Stomach smooth muscle (tissue), 2 donors: ENCODE results near the gene HOXC13.

ENCODE experiments used
- H3K27ac ChIP-seq: one replicate; pipeline ENCODE4 v1.7.0; 2013; ENCODE audit warnings: mild to moderate bottlenecking, low read length, inconsistent platforms
- H3K27me3 ChIP-seq, 2 donors: one replicate each; pipeline ENCODE4 v1.7.0; 2013; ENCODE audit warnings: low read length in 2 of 2; ENCODE audit not compliant: insufficient read depth in 2 of 2, control insufficient read depth in 1 of 2
- H3K36me3 ChIP-seq, 2 donors: one replicate each; pipeline ENCODE4 v1.7.0; 2013; ENCODE audit warnings: low read length in 2 of 2; ENCODE audit not compliant: control insufficient read depth in 2 of 2, insufficient read depth in 2 of 2
- H3K4me1 ChIP-seq: one replicate; pipeline ENCODE4 v1.7.0; 2013; ENCODE audit warnings: low read length; ENCODE audit not compliant: control insufficient read depth, insufficient read depth
- H3K4me3 ChIP-seq, 2 donors: one replicate each; pipeline ENCODE4 v1.7.0; 2013; ENCODE audit warnings: low read length in 2 of 2
- H3K9ac ChIP-seq, 2 donors: one replicate each; pipeline ENCODE4 v1.7.0; 2013; ENCODE audit warnings: low read length in 2 of 2, mild to moderate bottlenecking in 1 of 2
- H3K9me3 ChIP-seq, 2 donors: one replicate each; pipeline ENCODE4 v1.7.0; 2013; ENCODE audit warnings: low read length in 2 of 2; ENCODE audit not compliant: control insufficient read depth in 2 of 2
- donor health status: healthy.
- donor health status: Pancreatic carcinoma.

The HOXC13 gene, protein sequence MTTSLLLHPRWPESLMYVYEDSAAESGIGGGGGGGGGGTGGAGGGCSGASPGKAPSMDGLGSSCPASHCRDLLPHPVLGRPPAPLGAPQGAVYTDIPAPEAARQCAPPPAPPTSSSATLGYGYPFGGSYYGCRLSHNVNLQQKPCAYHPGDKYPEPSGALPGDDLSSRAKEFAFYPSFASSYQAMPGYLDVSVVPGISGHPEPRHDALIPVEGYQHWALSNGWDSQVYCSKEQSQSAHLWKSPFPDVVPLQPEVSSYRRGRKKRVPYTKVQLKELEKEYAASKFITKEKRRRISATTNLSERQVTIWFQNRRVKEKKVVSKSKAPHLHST

DNA sequence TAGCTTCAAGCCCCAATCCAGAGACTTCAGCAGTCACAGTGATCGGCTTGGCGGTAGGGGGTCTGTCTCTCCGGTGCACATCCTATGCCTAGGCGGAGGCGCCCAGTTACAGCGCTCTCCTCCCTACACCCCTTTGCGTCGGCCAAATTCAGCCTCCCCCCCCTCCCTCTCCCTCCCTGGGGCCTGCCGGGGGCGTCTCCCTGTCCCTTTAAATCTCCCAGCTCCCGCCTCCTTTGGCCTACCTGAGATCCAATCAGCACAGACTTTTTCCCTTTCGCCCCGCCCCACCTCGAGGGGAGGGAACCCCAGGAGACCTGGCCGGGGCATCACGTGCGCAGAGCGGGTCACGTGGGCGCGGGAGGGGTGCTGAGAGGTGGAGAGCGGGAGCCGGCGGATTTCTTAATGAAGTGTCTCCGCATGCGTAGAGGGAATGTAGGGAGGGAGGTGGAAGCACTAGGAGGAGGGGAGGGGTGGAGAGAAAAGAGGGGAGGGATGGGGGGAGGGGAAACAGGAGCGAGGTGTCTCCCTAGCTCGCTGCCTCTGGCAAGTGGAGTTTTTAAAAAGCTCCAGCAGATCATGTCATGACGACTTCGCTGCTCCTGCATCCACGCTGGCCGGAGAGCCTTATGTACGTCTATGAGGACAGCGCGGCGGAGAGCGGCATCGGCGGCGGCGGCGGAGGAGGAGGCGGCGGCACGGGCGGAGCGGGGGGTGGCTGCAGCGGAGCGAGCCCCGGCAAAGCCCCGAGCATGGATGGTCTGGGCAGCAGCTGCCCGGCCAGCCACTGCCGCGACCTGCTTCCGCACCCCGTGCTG lies at the start of gene HOXC13:
Gene HOXC13 (plus strand): TSS at position 506 of the 815 bp plus-strand sequence. CDS start 76 bp downstream, at position 582.
- H3K4me1 ChIP-seq, result peaks cover 6% of the 10 kb centered on the region
- no peaks in the 10 kb centered on the region for H3K9me3 ChIP-seq
- H3K9ac ChIP-seq, result no peak within 1 kb of the TSS
- H3K4me3 ChIP-seq, result peak within 1 kb of the TSS in 1 of 2 donors; percentile 8
- H3K36me3 ChIP-seq, result no peaks in the 10 kb centered on the region
- no peak within 1 kb of the TSS for H3K27ac ChIP-seq
- peaks cover 73 to 94% of the 10 kb centered on the region in 2 donors for H3K27me3 ChIP-seq

GRCh38 chr12:53890081-53890480 lies 48.5 kb upstream of the HOXC13 start:
- Histone ChIP-seq H3K9me3 (peaks cover 0 to 7% of the 10 kb centered on the region in 2 donors), H3K36me3 (no peaks in the 10 kb centered on the region), H3K27ac (no peak overlapping the region), H3K27me3 (peaks cover 9 to 19% of the 10 kb centered on the region in 2 donors), H3K4me1 (no peaks in the 10 kb centered on the region), H3K9ac (no peak overlapping the region), H3K4me3 (no peak overlapping the region)

GRCh38 chr12:53892762-53893395 lies 45.8 kb upstream of the HOXC13 start:
- Histone ChIP-seq H3K27me3 (peaks cover 9 to 24% of the 10 kb centered on the region in 2 donors), H3K4me3 (no peak overlapping the region), H3K4me1 (no peaks in the 10 kb centered on the region), H3K36me3 (no peaks in the 10 kb centered on the region), H3K27ac (no peak overlapping the region), H3K9me3 (peaks cover 0 to 7% of the 10 kb centered on the region in 2 donors), H3K9ac (no peak overlapping the region)

GRCh38 chr12:53899230-53899629 lies 39.4 kb upstream of the HOXC13 start:
- Histone ChIP-seq H3K27me3 (peaks cover 7 to 20% of the 10 kb centered on the region in 2 donors), H3K36me3 (no peaks in the 10 kb centered on the region), H3K9ac (no peak overlapping the region), H3K4me3 (no peak overlapping the region), H3K4me1 (no peaks in the 10 kb centered on the region), H3K27ac (no peak overlapping the region), H3K9me3 (no peaks in the 10 kb centered on the region)

DNA sequence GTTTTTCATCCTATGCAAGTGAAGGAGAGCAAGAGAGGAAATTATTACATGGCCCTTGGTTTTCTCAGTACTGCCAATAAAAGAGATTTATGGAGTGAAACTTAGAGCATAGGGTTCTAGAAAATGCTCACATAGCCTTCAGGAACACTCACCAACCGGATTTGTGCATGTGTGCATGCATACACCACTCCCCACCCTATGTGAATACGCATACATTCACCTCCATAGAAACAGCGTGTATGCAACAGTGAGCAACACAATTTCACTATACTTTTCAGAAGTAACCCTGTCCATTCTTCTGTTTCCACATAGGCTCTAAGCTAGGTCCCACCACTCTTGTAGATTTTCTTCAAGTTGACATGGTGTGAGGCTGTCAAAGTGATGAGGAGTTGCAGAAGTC lies 31.5 kb upstream of the HOXC13 start:
- peaks cover 3% of the 10 kb centered on the region in 2 donors for H3K27me3 ChIP-seq
- H3K9ac ChIP-seq, result no peak overlapping the region
- H3K27ac ChIP-seq, result no peak overlapping the region
- H3K9me3 ChIP-seq, result no peaks in the 10 kb centered on the region
- no peaks in the 10 kb centered on the region for H3K36me3 ChIP-seq
- H3K4me3 ChIP-seq, result no peak overlapping the region
- H3K4me1 ChIP-seq, result no peaks in the 10 kb centered on the region

DNA sequence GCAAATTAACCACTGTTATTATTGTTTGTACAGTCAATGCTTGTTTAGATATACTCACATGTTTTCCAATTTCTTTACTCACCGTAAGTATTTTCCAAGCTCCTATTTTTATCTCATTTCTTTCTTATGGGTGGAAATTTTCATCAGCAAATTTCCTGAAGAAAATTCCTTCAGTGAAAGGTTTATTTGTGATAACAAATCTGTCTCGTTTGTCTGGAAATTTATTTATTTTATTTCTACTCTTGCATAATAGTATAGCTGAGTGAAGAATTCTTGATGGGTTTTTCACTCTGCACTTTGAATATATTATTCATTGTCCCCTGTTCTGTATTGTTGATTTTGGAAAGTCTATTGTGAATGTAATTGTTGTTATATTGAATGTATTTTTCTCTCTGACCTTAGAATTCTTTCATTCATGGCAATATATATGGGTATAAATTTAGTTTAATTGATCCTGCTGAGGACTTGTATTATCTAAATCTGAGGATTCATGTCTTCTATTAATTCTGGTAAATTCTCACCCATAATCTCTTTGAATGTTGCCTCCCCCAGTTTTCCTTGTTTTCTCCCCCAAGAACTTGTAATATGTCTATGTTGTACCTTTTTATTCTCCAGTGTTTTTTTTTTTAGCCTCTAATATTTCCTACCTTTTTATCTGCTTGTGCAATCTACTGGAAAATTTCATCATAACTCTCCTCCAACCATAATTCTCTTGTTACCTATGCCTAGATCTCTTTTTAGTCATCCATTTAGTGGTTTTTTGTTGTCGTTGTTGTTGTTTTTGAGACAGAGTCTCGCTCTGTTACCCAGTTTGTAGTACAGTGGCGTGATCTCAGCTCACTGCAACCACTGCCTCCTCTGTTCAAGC lies 21.6 kb upstream of the HOXC13 start:
- H3K9me3 ChIP-seq, result no peaks in the 10 kb centered on the region
- peaks cover 13 to 26% of the 10 kb centered on the region in 2 donors for H3K27me3 ChIP-seq
- H3K36me3 ChIP-seq, result no peaks in the 10 kb centered on the region
- no peak overlapping the region for H3K4me3 ChIP-seq
- H3K27ac ChIP-seq, result no peak overlapping the region
- no peaks in the 10 kb centered on the region for H3K4me1 ChIP-seq
- no peak overlapping the region for H3K9ac ChIP-seq

GRCh38 chr12:53924521-53925405 lies 13.9 kb upstream of the HOXC13 start:
- peaks cover 62 to 79% of the 10 kb centered on the region in 2 donors for H3K27me3 ChIP-seq
- no peaks in the 10 kb centered on the region for H3K36me3 ChIP-seq

DNA sequence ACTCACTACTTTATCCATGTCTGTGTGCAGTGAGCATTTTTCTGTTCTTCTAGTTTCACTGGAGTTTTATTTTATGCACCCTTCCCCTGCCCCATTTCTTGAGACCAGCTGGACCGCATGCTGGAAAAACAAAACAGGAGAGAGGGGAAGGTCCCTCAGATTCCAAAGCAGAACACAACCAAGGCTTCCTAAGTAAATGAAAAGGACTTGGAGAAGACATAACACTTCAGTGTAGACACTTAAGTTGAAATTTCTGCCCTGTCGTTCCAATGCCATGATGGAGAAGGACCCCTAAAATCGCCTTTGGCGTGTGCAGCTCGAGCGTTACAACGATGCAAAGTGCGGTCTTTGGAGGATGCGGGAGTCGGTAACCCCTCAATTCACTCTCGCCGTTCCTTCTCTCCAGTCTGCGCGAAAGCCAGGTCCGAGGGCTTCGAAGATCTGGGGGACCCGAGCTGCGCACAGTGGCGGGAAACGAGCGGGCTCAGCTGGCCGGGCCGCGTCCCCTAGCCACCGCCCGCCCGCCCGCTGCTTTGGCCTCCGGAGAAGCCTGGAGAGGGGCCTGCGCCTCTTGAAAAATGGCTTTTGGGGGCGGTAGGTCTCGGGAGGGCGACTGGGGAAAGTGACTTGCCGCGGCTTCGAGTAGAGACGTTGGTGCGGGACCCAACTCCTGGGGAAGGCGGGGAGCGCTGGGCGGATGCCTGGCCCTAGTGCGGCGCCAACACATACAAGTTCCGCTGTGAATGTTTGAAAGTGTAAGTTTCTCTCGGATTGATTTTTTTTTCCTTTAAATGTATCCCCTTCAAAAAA lies 11.2 kb upstream of the HOXC13 start:
- Histone ChIP-seq H3K4me3 (no peak overlapping the region), H3K27ac (no peak overlapping the region), H3K4me1 (peaks cover 10% of the 10 kb centered on the region), H3K9me3 (peaks cover 0 to 5% of the 10 kb centered on the region in 2 donors), H3K27me3 (peaks cover 77 to 80% of the 10 kb centered on the region in 2 donors), H3K36me3 (no peaks in the 10 kb centered on the region), H3K9ac (no peak overlapping the region)

More at GRCh38 chr12:53924521-53925405, 13.9 kb upstream of the HOXC13 start:
- H3K9me3 ChIP-seq, result peaks cover 0 to 3% of the 10 kb centered on the region in 2 donors
- no peak overlapping the region for H3K27ac ChIP-seq
- H3K9ac ChIP-seq, result no peak overlapping the region
- peaks cover 10% of the 10 kb centered on the region for H3K4me1 ChIP-seq
- no peak overlapping the region for H3K4me3 ChIP-seq
